NCI-H748 (cell line): ENCODE data around the gene ZNHIT2.
A peak's percentile ranks its signal among the peaks of the same experiment; 100 is the strongest.

Experiments used
- DNase-seq: peaks from one replicate; lab custom pipeline; 2025; ENCODE audit not compliant: unreplicated experiment; lab: John Stamatoyannopoulos, UW

Gene ZNHIT2

GRCh38 chr11:65107751-65108468 lies 9.6 kb downstream of the ZNHIT2 start:
- no peak for DNase-seq

- DNase-seq = no peak
These were observed 10.4 kb downstream of the ZNHIT2 start for GRCh38 chr11:65107078-65107477.

DNA sequence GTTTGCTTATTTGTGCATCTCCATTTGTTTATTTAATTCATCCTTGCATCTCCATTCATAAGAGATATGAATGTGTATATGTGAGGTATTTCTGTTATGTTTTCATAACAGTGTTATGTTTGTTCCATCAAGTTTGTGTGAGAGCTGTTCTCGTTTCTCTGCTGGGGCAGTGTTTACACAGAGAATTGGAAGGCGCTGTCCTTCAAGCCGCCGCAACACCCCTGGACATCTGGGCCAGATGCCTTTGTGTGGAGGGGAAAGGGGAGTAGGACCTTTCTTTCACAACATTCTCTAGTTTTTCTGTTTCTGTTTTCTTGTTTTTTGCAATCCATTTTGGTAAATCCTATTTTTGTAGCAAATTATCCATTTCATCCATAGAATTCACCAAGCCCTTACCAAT lies 12.9 kb downstream of the ZNHIT2 start:
- DNase-seq = no peak

GRCh38 chr11:65103476-65103875 lies 14.0 kb downstream of the ZNHIT2 start:
- DNase-seq = no peak

- DNase-seq = no peak
These were observed 15.1 kb downstream of the ZNHIT2 start for GRCh38 chr11:65102142-65103095.

- no peak for DNase-seq
These were observed 16.7 kb downstream of the ZNHIT2 start for GRCh38 chr11:65100674-65101350.

DNA sequence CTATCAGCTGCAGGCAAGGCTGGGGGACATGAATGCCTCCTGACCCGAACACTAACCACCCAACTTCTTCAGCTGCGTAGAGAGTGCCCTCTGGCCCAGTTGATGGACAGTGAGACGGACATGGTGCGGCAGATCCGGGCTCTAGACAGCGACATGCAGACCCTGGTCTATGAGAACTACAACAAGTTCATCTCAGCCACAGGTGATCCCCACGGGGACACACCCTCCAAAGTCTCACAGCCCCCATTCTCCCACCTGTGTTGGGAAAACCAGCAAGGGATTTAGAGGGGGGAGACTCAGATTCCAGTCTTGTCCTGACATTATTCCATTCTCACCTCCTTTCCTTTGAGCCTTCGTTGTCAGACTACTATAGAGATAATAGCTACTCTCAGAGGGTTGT lies 20.6 kb downstream of the ZNHIT2 start:
- DNase-seq = no peak

GRCh38 chr11:65095974-65096806 lies 21.3 kb downstream of the ZNHIT2 start, which contains the start of gene VPS51:
TSS of gene VPS51 (plus strand) at chr11:65096214. CDS start at chr11:65096251, 37 bp downstream.
- DNase-seq = peak; percentile 93

GRCh38 chr11:65095427-65095826 lies 22.1 kb downstream of the ZNHIT2 start:
- no peak for DNase-seq

DNA sequence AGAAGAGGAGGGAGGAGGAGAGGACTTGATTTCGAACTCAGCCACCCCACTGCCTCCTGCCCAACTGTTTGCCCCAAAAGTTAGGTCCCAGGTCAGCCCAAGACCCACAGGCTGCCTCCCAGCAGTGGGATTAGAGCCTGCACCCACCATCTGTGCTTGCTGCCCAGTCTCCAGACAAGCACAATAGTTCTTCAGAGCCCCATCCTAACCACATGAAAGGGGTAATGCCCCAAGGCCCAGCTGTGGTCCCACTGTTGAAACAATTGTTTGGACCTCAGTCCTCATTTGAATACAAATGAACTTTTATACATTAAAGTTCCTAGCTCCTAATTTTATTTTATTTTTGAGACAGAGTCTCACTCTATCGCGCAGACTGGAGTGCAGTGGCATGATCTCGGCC lies 26.9 kb downstream of the ZNHIT2 start:
- DNase-seq = no peak

- no peak for DNase-seq
These were observed 27.9 kb downstream of the ZNHIT2 start for GRCh38 chr11:65089621-65090020.

GRCh38 chr11:65087827-65088226 lies 29.7 kb downstream of the ZNHIT2 start:
- no peak for DNase-seq

DNA sequence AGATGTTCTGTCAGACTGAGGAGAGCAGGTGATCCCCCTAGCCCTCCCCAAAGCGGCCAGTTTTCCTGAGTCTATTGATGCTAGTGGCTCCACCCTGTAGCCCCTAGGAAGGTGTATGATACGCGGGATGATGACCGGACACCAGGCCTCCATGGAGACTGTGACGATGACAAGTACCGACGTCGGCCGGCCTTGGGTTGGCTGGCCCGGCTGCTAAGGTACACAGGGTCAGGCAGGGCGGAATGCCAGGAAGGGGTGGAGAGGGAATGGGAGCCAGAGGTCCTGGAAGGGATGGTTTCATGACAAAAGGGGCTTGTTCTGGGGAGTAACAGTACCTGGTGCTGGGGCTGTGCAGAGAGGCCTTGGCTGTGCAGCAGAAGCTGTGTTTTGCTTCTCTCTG lies 30.3 kb downstream of the ZNHIT2 start:
- no peak for DNase-seq

DNA sequence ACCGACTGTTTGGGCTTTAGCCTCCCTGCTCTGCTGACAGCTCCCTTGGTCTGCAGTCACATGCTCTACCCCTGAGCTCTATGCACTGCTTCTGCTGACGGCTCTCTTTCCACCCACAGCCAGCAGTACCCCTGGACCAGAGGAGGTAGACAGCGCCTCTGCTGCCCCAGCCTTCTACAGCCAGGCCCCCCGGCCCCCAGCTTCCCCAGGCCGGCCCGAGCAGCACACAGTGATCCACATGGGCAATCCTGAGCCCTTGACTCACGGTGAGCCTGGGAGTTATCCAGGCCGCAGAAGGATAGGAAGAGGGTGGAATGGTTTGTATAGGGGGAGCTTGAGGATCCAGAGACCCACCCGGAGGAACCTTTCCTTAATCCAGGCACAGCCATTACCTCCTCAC lies 30.7 kb downstream of the ZNHIT2 start:
- DNase-seq = no peak

- DNase-seq = no peak
These were observed 32.1 kb downstream of the ZNHIT2 start for GRCh38 chr11:65085446-65085845.

DNA sequence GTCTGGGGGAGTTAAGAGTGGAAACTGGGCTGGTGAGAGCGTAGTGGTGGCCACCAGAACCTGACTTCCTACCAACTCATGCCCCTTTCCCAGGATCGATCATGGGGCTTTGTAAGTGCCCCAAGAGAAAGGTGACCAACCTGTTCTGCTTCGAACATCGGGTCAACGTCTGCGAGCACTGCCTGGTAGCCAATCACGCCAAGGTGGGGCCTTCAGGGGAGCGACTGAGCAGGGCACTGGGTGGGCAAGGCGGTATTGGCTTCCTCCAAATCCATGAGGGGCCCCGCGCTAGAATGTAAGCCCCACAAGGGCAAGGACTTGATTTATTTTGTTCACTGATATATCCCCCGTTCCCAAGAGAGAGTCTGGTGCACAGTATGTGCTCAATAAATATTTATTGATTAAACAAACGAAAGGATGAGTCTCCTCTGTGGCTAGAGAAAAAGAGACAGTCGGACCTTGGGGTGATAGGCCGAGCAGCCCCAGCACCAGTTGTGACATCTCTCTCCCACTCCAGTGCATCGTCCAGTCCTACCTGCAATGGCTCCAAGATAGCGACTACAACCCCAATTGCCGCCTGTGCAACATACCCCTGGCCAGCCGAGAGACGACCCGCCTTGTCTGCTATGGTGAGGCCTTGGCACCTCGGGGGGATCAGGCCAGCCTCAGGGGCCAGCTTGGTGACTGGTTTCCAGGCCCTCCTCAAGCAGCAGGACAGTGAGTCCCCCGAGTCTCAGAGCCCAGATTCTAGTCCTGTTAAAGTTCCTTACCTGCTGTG lies 32.7 kb downstream of the ZNHIT2 start:
- DNase-seq = no peak

- peak; percentile 96 for DNase-seq
These were observed 33.5 kb downstream of the ZNHIT2 start, which contains the start of the genes CDCA5 and ZFPL1 for GRCh38 chr11:65083834-65084597. TSS of gene CDCA5 (minus strand) at chr11:65084040. CDS start at chr11:65083978, 62 bp downstream. TSS of gene ZFPL1 (plus strand) at chr11:65084222. CDS start at chr11:65084699, 477 bp downstream.

DNA sequence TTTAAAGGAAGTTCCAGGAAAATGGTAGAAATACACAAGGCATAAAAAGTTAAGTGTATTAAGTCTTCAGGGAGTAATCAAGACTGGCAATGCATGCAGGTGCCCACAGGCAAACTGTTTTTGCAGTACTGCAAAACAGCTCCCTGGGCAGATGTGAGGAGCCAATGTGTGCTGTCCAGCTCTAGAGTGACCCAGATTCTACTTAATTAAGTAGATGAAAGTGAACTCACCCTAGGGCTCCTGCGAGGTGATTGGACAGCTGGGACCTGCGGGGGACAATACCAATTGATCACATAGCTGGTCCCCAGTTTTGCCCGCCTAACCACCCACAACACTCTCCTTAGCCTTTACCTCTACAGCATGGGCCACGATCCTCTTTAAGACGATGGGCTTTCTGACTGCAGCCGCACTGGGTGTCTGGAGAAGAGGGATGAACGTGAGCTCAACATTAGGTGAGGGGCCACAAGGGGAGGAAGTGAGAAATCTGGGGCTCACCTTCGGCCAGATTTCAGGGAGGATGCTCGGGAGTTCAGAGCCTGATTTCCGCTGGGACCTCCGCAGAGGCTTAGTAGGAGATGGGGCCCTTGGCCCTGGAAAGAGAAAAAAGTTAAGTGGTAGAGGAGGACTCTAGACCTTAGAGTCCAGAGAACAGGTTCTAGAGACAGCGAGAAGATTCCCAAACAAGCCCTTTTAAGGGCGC lies 34.2 kb downstream of the ZNHIT2 start:
- no peak for DNase-seq
